ENCODE measurements around the gene DNAI1.

DNA sequence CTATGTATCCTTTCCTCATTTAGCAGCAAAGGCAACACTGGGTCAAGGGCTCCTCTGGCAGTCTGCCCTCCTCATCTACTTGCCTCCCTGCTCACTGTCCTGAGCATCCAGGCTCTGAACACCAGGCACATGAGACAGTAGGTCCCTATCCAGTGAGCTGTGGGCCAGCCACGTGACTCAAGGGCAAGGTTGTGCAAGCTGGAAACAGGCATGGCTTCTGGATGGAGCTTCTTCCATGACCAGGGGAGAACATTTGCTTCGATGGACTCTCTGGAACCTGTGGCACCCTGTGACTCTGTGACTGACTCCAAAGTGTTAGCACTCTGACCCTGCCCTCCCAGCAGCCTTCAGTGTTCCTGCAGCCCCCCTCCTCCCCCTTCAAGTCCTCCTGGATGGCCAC is 33.0 kb downstream of the DNAI1 start:
- TF ChIP-seq, protein P1, sequence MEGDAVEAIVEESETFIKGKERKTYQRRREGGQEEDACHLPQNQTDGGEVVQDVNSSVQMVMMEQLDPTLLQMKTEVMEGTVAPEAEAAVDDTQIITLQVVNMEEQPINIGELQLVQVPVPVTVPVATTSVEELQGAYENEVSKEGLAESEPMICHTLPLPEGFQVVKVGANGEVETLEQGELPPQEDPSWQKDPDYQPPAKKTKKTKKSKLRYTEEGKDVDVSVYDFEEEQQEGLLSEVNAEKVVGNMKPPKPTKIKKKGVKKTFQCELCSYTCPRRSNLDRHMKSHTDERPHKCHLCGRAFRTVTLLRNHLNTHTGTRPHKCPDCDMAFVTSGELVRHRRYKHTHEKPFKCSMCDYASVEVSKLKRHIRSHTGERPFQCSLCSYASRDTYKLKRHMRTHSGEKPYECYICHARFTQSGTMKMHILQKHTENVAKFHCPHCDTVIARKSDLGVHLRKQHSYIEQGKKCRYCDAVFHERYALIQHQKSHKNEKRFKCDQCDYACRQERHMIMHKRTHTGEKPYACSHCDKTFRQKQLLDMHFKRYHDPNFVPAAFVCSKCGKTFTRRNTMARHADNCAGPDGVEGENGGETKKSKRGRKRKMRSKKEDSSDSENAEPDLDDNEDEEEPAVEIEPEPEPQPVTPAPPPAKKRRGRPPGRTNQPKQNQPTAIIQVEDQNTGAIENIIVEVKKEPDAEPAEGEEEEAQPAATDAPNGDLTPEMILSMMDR (IDR thresholded peaks at IDR 0.05; ENCODE audit: insufficient read depth, low read length, poor library complexity, severe bottlenecking): no peak
- no peak for TF ChIP-seq EZH2phosphoT487 (conservative IDR thresholded peaks at IDR 0.05; ENCODE audit: low read length)

Measured in SU-DHL-6 (cell line).